Measurements from ENCODE around the gene FAAP20.

FAAP20 gene

DNA sequence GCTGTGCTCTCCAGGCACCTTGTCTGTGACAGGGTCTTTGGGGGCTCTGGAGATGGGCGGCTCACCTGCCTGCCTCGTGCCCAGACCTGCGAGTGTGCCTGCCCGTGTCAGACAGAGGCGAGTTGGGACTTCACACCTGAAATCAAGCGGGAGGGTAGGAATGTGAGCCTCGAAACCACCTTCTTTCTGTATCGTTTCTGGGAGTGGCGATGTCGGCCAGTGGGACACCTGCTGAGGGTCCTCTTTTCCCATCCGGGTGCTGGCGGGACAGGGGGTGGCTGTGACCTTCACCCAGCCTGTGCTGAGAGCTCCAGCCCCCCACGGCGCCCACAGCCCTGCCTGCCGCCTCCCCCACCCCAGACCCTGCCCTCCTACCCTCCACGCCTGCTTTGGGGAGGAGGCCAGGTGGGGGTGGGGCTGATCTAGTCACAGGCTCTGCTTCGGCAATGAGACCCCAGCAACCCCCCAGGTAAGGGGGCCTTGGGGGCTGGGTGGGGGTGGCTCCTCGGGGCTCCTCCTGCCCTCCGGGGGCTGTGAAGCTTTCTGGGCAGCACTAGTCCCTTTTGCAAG lies 15.6 kb upstream of the FAAP20 start:
- no peak for DNase-seq

DNA sequence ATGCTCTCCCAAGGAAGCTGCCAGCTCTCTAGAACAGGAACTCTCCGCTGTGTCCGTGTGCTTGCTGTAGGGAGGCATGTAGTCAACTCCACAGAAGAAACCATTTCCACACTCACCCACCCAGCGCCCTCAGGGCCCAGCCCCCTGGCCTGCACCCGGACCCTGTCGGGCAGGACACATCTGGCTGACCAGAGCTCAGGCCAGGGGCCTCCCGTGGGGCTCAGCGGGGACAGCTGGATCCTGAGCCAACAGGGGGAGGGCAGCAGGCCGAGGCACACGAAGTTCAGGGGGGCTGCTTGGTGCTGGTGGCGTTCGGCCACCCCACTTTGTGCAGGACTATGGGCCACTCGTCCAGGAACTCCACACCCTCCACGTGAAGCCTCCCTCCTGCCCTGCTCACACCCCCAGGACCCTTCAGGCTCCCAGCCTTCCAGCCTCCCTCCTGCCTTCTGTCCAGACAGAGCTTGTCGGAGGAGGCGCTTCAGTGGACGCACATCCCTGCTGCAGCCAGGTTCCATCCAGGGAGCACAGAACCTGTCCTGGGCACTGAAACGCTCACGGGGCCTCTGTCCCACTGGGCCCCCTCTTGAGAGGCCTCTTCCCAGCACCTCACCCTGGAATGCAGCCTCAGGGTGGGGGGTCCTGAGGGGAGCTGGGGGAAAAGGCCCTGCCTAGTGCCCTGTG lies 15.0 kb upstream of the FAAP20 start:
- DNase-seq: no peak

DNA sequence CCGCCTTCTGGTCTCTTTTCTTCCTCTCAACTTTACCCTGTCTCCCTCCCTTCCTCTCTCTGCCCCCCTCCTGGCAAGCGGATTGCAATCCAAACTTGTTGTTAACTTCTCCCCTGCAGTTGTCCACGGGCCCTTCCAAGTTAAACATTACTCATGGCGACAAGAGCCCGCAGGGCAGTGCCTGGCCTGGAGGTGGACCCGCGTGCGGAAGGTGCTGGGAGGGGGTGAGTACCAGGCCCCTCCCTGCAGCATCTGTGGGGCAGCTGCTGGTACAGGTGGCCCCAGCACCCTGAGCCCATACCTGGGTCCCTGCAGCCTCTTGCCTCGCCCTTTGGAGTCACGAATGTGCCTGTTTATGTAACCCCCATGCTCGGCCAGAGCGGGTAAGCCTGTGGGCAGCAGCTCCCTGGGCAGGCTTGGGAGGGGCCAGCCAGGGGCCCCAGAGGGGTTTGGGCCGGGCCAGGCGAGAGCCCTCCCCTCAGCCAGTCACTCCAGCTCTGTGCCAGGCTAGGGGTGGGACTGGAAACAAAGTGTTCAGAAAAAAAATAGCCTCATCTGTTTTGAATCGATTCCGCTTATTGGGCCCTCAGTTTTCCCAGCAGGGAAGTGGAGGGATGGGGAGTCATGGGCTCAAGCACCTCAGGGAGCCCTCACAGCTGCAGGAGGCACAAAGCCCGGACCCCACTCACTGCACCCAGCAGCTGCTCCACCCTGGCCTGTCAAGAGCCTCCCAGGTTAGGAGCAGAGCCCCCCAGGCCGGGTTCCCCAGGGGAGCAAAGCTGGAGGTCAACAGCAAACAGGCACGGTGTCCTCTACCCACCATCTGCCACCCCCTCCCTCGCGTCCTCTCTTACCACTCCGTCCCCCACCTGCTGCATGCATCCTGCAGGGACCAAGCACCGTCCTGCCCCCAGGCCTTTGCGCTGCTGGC lies 14.0 kb upstream of the FAAP20 start:
- DNase-seq: no peak

DNA sequence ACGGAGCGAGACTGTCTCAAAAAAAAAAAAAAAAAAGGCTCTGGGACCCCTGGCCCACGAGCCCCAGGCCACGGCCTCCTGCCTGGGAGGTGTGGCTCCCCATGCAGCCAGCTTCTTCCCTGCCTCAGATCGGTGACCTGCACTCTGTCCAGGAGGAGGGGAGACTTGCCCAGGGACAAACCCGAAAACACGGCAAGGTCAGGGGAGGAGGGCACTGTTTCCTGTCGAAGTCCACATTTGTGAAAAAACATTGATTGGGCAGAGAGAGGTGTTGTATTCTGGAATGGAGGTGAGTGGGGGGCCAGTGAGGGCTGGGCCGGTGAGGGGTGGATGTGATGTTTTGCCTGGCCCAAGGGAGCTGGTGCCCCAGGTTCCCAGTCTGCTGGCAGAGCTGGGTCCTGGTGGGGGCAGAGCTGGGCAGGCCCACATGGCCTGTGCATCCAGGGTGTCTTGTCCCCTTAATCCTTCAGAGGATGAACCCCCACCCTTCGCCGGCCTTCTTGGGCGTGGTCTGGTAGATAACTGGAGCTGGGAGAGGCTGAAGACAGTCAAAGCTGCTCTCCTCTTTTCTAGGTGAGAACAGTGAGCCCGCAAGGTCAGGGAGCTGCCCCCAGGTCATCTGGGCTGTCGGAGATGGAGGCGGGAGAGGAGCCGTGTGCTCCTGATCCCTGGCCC lies 12.4 kb upstream of the FAAP20 start:
- no peak for DNase-seq

DNA sequence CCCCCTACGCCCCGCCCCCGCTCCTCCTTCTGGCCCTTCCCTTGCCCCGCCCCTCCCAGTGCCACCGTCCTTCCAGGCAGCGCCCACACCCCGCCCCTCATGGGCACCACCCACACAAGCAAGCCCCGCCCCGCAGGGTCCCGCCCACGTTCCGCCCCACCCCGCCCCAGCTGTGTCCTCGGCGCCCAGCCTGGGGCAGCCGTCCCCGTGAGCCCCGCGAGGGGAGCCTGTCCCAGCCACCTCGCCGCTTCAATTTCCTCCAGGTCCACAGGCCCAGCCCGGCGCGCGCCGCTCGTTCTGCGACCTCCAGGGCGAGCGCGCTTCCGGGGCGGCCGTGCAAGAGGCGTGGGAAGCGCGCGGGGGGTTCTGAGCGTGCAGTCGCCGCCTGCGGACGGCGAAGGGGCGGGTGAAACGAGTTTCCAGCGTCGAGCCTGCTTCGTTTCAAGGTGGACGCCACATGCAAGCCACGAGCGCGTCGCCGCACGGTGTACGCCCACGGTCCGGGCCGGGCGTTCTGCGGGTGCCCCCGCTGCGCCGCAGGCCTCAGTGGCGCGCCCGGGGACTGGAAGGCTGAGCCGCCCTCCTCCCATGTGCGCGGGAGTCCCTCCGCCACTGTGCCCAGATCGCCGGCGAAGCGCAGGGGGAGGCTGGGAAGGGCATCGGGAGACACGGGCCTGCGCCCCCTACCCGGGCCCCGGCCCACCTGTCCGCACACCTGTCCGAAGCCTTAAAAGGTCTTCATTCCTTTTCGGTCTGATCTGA lies 10.8 kb upstream of the FAAP20 start:
- peak in 2 of 3 donors; percentile 88 to 95 for DNase-seq

DNA sequence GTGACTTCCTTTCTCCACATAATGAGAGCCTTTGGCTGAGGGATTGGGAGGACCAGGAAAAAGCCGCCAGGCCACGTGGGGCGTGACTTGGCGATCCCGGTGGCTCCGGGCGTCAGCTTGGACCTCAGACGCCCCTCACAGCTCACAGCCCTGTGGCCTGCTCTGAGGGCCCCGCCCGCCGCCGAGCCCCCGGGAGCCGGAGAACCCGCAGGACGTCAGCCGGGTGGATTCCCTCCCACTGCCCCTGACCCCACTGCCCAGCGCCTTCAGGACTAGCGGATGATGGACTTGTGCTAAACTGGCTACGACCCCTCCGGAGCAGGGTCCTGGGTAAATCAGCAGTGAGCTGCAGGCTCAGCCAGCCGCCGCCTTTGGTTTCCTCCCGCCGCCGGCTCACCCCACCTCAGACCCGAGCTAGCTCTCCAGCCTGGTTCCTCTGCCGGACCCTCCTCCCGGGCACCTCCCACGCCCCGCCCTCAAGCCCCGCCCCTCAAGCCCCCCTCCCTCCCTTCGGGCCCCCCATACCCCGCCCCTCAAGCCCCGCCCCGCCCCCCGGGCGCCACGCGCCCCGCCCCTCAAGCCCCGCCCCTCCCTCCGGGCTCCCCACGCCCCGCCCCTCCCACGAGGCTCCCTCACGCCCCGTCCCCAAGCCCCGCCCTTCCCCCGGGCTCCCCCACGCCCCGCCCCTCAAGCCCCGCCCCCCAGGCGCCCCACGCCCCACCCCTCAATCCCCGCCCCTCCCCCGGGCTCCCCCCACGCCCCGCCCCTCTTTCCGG lies 10.0 kb upstream of the FAAP20 start:
- peak in 1 of 3 donors; percentile 98 for DNase-seq

DNA sequence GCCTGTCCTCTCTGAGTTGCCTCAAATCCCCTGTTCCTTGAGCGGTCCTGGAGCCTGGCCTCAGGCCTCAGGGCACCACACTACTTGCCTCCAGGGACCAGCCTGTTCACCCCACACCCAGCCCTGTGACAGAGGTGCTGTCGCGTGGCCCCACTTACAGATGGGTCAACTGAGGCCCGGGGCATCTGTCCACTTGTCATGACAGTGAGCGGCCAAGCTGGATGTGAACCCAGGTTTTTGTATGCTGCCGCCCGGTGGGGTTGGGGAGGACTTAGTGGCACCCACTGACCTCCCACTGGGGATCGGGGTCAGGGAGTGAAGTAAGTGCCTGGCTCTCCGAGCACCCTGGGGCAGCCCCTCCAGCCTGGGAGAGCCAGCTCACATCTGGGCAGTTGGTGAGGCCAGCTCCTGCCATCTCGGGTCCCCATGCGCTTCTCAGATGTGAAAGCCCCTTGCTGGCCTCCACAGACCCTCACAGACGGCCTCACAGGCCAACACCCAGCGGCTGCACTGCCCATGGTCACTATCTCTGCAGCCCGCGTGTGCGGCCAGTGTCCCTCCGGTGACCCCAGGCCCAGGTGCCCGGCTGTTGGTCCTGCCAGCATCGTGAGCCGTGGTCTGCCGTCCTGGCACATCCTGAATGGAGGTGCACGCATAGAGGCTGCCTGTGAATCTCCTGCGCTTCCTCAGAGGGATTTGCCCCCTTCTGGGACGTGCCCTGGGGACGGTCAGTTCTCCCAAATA lies 9.3 kb upstream of the FAAP20 start:
- no peak for DNase-seq

DNA sequence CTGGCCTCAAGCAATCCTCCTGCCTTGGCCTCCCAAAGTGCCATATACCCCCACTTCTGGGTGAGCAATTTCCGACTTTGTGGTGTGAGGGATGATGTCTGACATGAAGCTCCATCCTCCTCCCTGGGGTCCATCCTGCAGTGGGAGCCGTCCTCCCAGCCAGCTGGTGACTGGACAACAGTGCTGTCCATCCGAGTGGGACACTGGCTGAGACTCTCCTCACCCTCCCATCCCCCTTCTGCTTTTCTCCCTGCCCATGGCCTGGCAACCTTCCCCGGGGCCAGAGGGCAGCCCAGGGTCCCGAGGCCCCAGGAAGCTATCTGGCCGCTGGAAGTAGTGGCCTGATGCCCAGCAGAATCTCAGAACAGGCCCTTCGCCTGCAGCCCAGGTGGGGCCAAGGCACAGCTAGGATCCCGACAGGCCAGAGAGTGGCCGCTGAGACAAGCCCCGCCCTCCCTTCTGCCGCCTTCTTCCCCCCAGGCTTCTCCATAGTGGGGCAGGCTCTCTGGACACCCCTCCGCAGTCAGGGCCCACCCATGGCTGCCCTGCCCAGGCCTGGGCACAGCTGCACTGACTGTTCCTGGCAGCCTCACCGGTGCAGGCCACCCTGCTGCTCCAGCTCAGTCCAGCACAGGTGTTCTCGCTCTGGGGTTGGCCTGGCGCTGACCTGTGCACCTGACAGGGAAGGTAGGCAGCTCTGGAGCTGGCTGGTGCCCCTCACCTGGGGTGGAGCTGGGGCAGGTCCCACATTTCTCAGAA lies 8.4 kb upstream of the FAAP20 start:
- DNase-seq: no peak

DNA sequence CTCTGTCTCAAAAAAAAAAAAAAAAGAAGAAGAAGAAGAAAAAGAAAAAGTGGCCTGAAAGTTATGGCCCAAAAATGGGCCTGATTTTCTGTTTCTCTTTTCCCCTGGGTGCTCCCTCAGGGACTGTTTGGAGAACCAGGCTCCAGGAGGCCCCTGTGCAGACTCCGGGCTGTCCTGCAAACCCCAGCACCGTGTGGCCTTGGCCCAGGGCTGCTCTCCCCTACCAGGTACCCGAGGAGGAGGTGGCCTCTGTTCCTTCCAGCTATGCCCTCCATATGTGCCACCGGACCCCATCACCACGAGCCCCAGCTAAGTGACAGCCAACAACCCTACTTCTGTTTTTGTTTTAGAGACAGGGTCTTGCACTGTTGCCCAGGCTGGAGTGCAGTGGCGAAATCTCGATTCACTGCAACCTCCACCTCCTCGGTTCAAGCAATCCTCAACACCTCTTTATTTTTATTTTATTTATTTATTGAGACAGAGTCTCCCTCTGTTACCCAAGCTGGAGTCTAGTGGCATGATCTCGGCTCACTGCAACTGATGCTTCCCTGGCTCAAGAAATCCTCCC lies 7.5 kb upstream of the FAAP20 start:
- DNase-seq: no peak

DNA sequence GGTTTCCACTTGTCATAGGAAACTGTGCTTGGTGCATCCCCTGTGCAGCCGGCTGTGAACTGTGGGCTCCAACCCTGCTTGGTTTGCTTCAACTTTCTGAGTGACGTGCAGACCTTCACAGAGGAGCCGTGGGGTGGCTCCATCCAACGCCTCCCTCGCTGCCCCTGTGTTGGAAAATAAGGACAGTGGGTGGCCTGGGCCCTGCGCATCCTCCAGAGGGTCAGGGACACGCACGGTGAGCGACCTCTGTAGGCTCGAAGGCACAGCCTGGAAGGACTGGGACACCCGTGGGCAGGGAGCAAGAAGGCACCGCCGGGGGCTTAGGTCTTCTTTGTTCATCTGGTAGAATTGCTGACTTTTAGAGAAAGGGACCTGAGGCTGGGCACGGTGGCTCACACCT lies 6.5 kb upstream of the FAAP20 start:
- no peak for DNase-seq

DNA sequence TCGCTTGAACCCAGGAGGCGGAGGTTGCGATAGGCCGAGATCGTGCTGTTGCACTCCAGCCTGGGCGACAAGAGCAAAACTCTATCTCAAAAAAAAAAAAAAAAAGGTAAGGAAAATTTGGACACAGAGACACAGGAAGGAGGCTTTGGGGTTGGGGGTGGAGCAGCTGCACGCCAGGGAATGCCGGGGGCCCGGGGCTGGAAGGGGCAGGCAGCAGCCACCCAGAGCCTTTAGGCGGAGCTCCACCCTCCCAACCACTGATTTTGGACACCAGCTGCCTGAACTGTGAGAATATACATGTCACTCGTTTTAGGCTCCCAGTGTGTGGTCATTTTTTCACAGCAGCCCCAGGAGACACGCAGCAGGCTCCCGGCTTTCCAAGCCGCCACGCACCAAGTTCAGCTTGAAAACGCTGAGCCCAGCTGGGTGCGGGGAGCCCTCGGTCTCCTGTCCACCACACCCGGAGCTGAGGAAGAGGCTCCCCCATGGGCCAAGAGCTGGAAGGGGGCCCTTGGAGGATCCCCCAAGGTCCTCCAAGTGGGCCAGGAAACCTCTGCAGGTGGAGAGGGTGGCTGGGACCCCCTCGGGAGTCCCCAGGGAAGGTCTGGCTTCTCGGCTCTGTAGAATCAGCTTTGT lies 5.9 kb upstream of the FAAP20 start:
- DNase-seq: no peak

DNA sequence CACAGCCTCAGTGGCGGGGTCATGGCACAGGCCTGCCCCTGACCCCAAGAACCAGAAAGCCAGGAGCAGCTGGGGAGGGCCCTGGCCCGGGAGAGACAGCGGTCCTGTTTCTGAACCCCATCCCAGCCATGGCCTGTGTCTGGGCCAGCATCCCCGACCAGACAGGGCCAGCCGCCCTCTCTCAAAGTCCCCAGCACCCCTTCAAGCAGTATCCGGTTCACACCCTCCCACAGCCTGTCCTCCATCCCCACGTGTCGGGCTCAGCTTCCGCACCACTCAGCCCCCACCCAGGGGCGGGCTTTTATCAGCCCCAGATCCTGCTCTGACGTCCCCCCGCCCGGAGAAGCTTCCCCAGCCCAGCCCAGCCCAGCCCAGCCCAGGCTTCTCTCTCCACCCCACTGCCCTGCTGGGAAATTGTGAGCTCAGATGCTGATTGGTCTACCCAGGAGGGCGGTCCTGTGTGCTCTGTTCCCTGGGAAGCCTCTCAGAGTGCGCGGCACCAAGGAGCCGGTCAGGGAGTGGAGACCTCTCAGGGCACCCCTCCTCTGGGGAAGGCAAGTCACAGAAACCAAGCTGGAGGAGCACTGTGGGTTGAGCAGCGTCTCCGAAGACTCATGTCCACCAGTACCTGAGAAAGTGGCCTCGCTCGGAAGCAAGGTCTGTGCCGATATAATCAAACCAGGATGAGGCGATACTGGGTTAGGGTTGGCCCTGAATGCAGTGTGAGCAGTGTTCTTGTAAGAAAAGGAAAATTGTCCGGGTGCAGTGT lies 4.7 kb upstream of the FAAP20 start:
- DNase-seq: peak; percentile 87 to 91 (median 88)

DNA sequence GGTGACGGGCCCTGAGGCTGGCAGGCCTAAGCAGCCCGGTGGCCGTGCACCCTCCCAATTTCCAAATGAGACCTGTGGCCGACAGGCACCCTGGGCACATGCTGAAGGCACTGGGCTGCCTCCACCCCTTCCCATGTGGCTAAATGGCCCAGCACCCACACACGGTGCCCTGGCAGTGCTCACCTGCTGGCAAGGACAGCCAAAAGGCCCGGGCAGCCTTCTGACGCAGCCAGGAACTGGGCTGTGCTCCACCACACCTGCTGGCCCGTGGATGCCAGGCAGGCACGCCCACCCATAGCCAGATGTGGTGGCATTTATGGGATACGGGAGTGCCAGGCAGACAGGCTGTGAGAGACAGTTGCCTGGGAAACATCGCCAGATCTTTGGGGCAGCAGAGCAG lies 4.0 kb upstream of the FAAP20 start:
- no peak for DNase-seq

DNA sequence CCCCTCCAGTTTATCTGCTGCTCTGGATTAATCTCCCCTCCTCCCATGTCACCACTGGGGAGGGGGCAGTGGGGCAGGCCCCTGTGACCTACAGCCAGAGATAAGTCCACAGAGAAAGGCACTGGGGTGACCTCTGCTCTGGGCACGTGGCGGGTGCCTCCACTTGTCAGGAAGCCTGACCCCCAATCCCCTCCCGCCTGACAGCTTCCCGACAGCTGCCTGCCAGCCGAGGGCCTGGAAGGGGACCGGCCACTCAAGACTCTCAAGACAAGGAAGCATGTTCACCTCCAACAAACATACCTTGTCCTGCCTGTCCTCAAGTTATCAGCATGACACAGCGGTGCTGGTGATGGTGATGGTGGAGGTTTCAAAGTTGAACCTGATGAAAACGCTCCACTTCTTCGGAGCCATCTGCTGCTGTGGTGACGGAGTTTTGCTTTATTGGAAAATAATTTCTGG lies 3.2 kb upstream of the FAAP20 start:
- DNase-seq: no peak

DNA sequence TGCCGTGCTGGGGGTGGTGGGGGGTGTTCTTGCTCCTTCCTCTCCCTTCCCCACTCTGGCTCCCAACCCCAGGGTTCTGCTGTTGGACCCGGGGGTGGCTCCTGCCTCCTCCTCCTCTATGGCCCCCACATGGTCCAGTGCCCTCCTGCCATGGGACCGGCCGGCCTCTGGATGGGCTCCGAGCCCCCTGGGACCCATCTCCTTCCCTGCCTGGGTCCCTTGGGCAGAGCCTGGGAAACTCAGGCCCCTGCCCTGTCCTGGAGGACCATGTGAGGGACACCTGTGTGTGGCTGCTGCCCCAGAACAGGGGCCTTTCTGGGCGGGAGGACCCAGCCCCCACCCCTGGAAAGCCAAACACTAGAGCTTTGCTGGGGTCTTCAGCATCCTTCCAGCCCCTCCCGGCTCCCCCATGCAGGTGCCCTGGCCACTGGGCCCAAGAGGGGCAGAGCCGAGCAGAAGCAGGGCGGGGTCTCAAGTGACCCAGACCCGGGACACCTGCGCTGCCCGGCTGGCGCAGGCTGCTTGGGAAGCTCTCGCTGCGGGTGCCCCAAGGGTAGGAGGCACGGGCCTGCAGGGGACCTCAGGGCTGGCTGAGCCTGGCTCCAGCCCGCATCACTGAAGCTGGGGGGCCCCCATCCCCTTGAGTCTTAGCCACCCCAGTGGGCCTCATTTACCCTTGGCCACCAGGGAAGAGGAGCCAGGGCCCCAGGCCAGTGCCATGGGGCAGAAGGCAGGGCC lies 2.5 kb upstream of the FAAP20 start:
- no peak for DNase-seq

DNA sequence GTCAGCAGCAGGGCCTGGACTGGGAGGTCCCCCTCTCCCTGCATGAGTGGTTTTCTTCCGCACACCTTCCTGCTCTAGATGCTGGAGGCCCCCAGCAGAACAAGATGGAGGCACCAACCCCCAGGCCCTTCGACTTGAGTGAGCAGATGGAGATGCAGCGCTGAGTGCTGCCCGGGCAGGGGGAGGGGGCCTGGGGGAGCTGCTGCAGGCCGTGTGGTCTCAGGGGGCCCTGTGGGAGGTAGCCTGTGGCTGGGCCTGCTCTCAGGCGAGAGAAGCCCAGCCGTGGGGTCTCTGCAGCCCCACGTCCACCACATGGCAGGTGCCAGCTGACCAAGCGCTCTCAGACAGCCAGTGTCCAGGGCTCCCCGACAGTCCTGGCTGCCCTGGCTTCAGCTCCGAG lies 1.2 kb upstream of the FAAP20 start:
- DNase-seq: no peak

DNA sequence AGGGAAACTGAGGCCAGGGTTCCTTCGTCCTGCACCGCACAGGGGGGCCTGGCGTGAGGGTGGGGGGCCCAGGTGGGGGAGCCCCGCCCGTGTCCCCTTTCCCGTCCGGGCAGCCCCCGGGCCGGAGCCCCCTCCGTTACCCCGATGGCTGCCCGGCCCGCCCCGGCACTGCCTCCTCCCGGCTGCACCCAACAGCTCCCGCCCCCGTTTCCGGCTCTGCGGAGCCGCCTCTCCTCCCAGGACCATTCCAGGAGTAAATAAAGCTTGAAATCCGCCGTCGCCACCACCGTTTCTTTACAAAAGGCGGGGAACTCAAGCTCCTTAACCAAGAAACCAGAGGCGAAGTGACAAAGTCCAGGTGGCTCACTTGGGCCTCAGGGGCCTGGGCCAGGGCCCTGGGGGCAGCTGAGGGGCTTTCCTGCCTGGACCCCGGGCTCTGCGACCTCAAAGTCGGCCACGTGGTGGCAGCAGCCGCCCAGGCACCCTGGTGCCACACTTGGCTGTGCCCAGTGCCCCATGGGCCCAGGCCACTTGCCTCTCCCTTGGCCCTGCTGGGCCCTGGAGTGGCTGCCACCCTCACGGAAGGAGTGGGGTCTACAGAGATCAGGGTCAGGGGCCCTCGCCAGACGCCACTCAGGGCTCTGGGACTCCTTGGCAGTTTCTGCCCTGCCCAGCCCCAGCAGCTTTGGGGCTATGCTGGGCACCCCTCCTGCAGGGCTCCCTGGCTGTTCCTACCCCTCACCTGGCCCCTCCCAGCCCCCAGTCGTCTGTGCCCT lies 514 bp upstream of the FAAP20 start:
- peak; percentile 87 to 94 (median 92) for DNase-seq

Data from suppressor macrophage treated with lipopolysaccharide for 1 hour (primary cell).